ELR (cell line): ENCODE results near the gene REPS1.
A peak's percentile ranks its signal among the peaks of the same experiment; 100 is the strongest.
"Not testable (repeated sequence)": the region's sequence is repeated elsewhere in the genome, so short reads cannot be mapped to it uniquely, and the experiment has no call there.

Experiments used
- DNase-seq: peaks from one replicate; pipeline ENCODE4 v3.0.0-alpha.2; 2015; ENCODE audit warnings: low read depth

REPS1 gene, protein sequence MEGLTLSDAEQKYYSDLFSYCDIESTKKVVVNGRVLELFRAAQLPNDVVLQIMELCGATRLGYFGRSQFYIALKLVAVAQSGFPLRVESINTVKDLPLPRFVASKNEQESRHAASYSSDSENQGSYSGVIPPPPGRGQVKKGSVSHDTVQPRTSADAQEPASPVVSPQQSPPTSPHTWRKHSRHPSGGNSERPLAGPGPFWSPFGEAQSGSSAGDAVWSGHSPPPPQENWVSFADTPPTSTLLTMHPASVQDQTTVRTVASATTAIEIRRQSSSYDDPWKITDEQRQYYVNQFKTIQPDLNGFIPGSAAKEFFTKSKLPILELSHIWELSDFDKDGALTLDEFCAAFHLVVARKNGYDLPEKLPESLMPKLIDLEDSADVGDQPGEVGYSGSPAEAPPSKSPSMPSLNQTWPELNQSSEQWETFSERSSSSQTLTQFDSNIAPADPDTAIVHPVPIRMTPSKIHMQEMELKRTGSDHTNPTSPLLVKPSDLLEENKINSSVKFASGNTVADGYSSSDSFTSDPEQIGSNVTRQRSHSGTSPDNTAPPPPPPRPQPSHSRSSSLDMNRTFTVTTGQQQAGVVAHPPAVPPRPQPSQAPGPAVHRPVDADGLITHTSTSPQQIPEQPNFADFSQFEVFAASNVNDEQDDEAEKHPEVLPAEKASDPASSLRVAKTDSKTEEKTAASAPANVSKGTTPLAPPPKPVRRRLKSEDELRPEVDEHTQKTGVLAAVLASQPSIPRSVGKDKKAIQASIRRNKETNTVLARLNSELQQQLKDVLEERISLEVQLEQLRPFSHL

DNA sequence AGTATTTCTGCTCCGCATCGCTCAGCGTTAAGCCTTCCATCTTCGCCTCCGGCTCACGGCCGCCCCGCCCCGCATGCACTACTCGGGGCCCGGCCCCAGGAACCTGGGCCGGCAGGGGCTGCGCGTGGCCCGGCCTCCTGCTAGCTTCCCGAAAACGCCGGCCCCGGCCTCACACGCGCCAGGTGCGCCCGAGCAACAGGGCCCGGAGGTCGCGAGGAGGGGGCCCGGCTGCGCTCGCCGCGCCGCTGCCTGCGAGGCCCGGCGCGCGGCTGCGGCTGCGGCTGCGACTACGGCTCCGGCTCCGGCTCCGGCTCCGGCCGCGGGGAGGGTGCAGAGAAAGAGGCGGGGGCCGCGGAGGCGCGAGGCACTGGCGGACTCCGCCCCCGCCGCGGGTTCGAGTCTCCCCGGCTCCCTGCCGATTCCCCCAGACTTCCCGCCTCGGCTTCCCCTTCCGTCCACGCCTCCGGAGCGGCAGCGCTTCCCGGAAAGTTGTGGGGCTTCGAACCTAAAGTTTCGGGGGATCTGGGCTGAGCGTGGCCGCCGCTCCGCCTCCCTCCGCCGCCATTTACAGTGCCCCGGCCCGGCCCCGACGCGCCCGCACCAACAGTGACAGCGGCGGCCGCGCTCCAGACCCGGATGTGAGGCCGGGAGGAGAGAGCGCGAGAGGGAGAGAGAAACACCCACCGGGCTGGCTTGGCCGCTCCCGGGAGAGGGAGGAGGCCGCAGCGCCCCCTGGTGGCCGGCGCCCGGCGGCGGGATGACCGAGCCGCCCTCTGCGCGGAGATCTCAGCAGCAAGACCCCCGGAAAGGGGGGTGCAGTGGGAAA, at the start of gene REPS1:
TSS of gene REPS1 (minus strand) at position 611 of the 826 bp plus-strand sequence. CDS start at position 40, 571 bp downstream.
- DNase-seq = peak; percentile 92

DNA sequence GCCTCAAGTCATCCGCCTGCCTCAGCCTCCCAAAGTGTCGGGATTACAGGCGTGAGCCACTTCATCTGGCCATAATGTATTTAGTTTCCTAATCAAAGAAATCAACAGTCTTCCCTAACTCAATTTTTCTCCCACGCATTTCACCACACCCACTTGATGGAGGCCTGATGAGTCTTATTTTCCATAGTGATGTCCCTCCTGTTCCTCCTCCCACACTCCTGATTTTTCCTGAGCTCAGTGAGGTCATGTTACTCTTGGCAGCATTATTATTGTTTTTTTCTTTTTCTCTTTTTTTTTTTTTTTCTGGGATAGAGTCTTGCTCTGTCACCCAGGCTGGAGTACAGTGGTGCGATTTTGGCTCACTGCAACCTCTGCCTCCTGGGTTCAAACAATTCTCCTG, 49.4 kb upstream of the REPS1 start:
- DNase-seq = no peak

DNA sequence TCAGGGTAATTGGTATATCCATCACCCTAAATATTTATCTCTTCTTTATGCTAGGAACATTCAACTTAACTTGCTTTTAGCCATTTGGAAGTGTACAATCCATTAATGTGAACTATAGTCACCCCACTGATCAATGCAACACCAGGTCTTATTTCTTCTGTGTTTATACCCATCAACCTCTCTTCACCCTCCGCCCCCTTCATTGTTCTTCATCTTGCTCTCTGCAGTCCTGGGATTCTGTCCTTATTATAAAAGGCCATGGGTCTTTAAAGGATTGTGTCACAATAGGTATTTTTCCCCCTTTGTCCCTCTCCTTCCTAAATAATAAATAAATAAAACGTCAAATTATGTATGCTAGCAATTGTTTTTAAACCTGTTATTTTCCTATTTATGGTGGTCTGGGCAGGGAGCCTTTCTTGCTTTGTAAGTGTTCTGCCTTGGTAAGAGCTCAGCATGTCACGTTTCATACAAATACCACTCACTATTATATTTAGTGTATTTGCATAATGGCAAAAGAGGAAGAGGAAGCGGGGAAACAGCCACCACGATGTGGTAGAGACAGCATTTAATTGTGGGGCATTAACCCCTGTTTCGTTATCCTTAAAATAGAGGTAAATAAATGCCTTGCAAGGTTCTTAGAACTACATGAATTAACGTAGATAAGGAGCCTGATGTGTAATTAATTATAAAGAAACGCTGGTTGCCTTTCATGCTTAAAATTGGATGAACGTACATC, 42.3 kb upstream of the REPS1 start:
- no peak for DNase-seq

DNA sequence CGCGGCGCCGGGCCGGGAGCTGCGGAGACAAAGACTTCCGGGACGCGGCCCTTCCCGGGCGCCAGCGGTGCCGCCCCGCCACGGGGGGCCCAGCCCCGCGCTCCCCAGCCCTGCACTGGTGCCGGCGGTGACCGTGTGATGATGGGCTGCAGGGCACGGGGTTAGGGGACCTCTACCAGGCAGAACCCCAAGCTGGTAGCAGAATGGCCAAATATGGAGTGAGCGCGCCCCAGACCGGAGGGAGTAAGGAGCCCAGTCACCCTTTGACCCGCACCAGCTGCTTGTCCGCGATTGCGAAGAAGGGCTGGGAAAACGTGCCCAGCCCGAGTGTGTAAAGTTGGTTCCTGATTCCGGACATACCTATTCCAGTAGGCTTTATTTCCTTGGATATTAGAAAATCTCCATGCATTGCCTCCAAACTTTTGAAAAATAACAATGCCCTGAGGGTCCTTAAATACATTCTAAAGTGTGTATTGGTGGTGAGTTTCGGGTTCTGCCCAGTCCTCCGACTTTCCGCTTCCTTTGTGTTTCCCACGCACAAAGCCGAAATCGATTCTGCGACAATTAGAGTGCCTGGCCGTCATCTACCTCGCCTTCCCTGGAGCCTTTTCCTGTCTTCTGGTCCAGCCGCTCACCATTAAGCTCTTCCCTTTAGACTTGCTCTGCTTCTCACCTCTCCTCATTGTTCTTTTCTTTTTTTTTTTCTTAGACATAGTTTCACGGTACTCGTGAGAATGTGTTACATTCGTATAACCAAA, 41.6 kb upstream of the REPS1 start:
- DNase-seq = peak; percentile 47

DNA sequence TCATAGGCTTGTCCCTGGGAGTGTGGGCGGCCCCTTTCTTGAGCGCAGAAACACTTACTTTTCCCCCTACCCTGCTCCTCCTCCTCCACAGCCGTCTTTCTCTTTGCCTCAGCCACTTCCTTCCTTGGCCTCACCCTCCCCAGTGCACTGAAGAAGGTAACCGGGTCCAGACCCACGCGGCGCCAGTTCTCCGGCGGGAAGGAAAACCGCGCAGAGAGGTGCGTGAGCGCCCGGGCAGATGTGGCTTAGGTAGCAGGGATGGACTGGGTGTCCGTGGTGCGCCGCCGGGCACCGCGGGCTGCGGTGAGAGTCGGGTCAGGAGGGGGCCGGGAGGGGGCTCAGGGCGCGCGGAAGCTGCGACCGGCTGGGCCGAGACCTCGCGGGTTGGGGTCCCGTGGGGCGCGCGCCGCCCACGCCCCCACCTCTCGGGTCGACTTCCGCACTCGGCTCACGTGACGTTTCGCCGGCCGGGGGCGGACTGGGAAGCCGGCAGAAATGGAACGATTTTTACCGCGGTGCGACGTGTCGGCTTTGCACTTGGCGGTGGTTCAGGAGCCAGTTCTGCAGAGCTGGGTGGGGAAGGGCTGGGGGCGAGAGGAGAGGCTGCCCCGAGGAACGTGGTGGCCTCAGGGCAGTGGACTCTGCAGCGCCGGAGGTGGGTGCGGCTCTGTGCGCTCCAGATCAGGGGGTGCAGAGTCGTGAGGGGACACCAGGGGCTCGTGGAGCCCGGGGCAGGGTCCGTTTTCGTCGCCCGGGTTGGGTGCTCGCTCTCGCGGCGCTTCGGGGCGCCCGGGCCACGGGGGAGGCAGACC, 40.8 kb upstream of the REPS1 start, which contains the start of gene ABRACL:
TSS of gene ABRACL (plus strand) at position 88 of the 812 bp plus-strand sequence. CDS start 5,416 bp downstream, outside the sequence.
- peak; percentile 77 for DNase-seq

DNA sequence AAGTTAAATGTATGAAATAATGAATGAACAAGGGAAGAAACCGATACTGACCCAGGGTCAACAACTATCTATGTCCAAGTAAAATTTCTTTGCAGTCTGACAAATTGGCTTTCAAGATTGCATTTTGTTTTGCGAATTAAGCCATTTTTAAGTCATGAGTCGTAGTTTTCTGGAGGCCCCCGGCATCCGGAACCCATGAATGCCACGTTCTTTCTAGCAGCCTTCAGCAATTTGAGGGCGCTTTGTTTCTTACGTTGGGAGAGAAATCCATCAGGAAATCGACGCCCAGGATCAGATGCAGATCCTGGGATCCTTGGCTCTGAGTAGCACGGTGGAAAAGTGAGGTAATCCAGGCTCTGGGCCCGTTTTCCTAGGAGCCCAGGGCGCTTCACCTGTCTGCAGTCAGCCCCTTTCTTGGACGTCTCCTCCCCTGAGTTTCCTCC, 40.2 kb upstream of the REPS1 start:
- no peak for DNase-seq

DNA sequence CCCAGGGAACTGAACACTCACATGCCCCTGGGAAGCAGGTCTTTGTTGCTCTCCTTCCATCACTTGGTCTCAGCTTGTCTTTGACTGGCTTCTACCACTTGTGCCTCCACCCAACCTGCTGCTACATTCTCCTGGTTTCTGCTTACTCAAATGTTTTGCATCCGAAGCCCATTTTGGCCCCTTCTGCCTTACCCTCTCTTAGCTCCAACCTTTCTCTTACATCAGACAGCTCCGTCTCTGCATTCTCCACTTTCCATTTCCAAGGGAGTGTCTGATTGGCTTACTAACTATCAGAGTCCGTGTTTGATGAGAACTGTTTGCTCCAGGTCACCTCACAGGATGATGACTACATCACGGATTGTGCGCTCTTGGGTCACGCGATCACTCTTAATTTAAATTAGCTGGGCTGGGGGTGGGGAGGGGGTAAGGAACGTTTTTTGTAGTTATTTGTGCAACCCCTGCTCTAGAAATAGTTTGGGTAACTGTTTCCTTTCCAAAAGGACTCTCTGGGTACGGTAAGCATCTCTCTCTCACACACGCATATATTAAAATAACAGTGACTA, 39.6 kb upstream of the REPS1 start:
- peak; percentile 79 for DNase-seq

DNA sequence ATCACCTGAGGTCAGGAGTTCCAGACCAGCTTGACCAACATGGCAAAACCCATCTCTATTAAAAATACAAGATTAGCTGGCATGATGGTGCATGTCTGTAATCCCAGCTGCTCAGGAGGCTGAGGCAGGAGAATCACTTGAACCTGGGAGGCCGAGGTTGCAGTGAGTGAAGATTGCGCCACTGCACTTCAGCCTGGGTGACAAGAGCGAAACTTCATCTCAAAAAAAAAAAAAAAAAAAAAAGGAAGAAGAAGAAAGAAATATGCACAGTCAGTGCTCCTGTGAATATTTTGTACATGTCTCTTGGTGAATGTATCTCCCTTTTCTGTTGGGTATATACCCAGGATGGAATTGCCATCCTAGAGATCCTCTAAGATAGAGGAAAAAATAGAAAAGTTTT, 37.4 kb upstream of the REPS1 start:
- not testable (repeated sequence) for DNase-seq

DNA sequence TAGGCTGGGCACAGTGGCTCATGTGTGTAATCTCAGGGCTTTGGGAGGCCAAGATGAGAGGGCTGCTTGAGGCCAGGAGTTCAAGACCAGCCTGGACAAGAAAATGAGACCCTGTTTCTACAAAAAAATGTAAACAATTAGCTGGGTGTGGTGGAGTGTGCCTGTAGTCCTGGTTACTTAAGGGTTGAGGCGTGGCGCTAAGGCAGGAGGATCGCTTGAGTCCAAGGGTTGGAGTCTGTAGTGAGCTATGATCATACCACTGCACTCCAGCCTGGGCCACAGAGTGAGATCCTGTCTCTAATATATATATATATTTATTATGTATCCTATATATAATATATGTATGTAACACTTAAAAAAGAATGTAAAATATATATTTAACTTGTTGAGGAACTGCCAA, 32.6 kb upstream of the REPS1 start:
- no peak for DNase-seq

DNA sequence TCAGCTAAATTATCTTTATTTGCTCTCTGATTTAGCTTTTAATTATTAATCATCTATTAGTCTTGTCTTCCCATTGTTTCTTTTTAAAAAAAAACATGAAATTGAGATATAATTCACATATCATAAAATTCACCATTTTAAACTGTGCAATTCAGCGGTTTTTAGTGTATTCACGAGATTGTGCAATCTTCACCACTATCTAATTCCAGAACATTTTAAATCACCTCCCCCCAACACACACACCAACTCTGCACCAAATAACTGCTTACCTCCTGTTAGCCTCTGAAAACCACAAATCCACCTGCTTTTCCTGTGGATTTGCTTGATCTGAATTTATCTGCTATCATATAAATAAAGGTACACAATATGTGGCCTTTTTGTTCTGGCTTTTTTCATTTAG, 31.7 kb upstream of the REPS1 start:
- DNase-seq = no peak

DNA sequence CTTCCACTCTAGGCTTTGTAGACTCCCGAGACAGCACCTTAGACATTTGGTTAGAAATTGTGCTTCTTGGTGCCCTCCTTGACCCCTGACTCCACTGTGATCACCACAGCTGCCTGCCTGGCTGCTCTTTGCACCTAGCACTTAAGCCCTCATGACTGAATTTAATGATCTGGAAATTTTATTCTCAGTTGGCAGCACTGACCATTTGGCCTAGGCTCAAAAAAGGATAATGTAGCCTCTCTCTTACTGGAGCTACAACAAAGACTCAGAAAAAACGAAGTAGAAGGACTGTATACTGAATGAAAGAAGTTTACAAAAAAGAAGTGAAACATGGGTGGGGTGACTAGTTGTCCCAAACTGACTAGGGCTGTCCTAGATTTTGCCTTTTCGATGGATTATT, 29.2 kb upstream of the REPS1 start:
- DNase-seq = no peak

DNA sequence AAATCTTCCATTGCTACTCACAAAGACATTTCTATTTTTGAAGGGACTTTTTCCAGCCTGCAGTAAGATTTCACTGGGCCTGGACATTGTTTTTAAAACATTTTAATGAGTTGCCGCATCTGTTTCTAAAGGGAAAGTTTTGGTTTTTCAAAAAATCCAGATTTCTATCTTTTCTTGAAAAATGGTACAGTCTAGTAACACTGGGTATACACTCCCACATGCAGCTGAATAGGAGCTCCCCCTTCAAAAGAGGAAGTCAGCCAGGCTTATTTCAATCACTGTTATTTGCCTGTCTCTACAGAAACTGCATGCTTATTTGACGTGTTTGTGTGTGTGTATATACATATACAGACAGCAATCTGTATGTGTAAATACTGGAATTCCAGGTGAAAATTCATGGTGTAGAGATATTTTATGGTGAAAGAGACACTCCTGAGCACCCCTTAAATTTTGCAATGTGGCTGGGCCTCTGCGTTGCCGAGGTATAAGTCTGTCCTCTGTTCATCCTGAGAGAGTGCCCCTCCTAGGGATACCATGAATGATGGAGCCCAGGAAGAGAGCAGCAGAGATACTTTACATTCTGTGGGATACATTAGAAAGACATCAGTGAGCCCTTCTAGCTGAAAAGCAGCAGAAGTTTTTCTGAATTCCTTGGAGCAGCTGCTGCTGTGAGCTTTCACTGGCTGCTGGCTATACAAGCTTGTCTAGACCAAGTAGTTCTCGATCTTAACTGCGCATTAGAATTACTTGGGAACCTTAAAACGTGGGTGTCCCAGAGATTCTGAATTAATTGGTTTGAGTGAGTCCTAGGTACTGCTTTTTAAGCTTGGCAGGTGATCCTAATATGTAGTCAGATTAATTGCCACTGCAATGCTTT, 28.5 kb upstream of the REPS1 start:
- no peak for DNase-seq

DNA sequence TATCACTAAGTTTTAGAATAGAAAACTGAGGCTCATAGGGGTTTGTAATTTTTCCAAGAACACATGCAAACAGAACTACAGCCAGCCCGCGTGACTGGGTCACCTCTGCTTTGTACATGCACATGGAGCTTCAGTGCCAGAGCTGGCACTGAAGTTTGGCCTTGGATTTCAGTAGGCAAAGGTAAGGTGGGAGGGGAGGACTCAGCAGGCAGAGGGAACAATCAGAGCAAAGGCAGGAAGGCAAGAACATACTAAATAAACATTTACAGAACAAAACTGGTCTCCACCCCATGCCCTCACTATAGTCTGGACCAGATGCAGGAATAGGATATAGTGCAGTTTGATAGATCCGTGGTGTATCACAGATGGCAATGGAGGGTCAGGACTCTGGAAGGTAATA, 26.9 kb upstream of the REPS1 start:
- DNase-seq = no peak

DNA sequence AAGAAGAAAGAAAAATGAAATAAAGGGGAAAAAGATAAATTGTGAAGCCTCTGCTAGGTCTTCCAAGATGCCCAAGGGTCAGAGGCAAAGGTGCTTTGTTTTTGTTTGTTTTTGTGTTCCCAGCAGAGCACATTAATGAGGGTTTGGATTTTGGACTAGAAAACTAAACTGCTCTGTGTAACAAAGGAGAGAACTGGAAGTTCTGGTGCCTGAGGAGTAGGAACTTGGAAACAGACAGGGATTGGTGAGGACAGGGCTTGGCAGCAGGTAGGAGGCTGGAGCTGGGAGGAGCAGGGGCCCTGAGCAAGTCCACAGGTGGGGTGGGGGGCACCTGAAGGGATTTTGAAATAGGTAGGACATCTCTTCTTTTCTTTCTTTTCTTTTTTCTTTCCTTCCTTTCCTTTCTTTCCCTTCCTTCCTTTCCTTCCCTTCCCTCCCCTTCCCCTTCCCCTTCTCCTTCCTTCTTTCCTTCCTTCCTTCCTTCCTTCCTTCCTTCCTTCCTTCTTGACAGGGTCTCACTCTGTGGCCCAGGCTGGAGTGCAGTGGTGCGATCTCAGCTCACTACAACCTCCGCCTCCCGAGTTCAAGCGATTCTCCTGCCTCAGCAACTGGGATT, 25.2 kb upstream of the REPS1 start:
- no peak for DNase-seq

DNA sequence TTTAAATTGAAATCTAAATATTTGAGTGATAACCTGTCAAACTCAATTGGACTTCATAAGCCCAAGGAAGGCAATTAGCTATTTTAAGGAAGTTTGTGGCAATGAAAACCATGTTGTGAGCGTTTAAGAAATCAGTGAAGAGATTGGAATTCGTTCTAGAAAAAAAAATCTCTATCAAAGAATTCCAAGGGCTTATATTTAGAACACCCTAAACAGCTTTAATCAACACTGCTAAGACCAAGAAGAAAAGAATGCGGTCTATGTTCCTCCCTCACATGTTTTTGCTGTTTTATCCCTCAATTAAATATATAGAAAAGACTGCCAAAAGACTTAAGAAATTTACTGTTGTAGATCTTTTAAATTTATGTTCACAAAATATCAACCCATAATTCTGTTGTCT, 23.9 kb upstream of the REPS1 start:
- no peak for DNase-seq

DNA sequence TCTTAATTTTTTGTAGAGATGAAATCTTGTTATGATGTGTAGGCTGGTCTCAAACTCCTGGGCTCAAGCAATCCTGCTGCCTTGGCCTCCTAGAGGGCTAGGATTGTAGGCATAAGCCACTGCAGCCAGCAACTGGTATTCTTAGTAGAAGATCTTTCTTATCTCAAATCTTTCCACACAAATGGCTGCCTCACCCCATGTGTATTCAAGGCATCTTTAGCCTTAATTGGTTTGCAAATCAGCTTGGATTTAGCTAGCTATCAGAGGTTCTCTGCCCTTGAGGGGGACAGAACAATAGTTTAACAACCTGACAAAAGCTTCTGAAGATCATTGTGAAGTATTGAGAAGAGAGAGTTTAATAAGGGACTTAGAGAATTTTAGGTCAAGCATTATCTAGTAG, 22.6 kb upstream of the REPS1 start:
- DNase-seq = no peak

DNA sequence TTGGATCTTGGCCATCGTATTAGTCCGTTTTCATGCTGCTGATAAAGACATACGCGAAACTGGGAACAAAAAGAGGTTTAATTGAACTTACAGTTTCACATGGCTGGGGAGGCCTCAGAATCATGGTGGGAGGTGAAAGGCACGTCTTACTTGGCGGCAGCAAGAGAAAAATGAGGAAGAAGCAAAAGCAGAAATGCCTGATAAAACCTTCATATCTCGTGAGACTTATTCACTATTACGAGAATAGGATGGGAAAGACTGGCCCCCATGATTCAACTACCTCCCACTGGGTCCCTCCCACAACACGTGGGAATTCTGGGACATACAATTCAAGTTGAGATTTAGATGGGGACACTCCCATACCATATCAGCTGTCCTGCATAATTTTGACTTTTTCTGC, 20.1 kb upstream of the REPS1 start:
- DNase-seq = no peak

DNA sequence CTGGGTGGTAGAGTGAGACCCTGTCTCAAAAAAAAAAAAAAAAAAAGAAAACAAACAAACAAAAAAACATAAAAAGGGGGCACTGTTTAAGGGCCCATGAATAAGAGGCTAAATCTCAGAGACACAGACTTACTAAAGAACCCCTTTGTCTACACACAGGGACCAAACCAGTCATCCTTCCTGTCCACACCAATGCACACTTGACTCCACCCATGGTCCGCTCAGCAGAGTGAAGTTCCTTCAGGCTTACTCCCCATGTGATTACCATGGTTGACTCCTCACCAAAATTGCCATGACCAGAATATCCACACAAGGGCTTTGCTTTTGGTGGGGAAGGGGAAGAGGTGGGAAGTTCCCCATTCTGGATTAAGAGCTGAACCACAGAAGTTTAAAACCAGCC, 19.4 kb upstream of the REPS1 start:
- DNase-seq = no peak
